ENCODE results near the gene ZIK1.
A peak's percentile ranks its signal among the peaks of the same experiment; 100 is the strongest.

Gene ZIK1

GRCh38 chr19:57558525-57558924, 25.4 kb upstream of the ZIK1 start:
- Mint-ChIP-seq H3K4me1 (peaks cover 21% of the 10 kb centered on the region), H3K36me3 (ENCODE audit: low read depth) (peaks cover 69% of the 10 kb centered on the region), H3K9me3 (peaks cover 68% of the 10 kb centered on the region), H3K27me3 (ENCODE audit: low read depth) (no peaks in the 10 kb centered on the region), H3K27ac (peak overlapping the region; percentile 74 to 89 (median 78)), H3K4me3 (peak overlapping the region; percentile 96 to 100 (median 99))
- TF ChIP-seq CTCF (IDR thresholded peaks at IDR 0.05; ENCODE audit: unreplicated experiment in 3 of 3), result no peak

GRCh38 chr19:57559008-57559403, 24.9 kb upstream of the ZIK1 start:
- Mint-ChIP-seq H3K27ac (peak overlapping the region; percentile 74 to 89 (median 78)), H3K4me1 (peaks cover 21% of the 10 kb centered on the region), H3K4me3 (peak overlapping the region; percentile 96 to 100 (median 99)), H3K36me3 (ENCODE audit: low read depth) (peaks cover 64% of the 10 kb centered on the region), H3K27me3 (ENCODE audit: low read depth) (no peaks in the 10 kb centered on the region), H3K9me3 (peaks cover 66% of the 10 kb centered on the region)
- TF ChIP-seq CTCF (IDR thresholded peaks at IDR 0.05; ENCODE audit: unreplicated experiment in 3 of 3), result no peak

- Mint-ChIP-seq H3K4me3 (peak within 1 kb of the TSS; percentile 96 to 100 (median 99)), H3K4me1 (peaks cover 21% of the 10 kb centered on the region), H3K27ac (peak within 1 kb of the TSS; percentile 78 to 92 (median 89)), H3K9me3 (peaks cover 66% of the 10 kb centered on the region), H3K27me3 (ENCODE audit: low read depth) (no peaks in the 10 kb centered on the region), H3K36me3 (ENCODE audit: low read depth) (peaks cover 59% of the 10 kb centered on the region)
- no peak for TF ChIP-seq CTCF (IDR thresholded peaks at IDR 0.05; ENCODE audit: unreplicated experiment in 3 of 3)
Observed at GRCh38 chr19:57559404-57560025, 24.4 kb upstream of the ZIK1 start, which contains the start of gene ZNF550. ZNF550 (minus strand) TSS chr19:57559863; CDS start chr19:57559682, 181 bp downstream.

GRCh38 chr19:57560049-57560491, 23.9 kb upstream of the ZIK1 start:
- peaks cover 66% of the 10 kb centered on the region for H3K9me3 Mint-ChIP-seq
- H3K36me3 Mint-ChIP-seq (ENCODE audit: low read depth), result peaks cover 57% of the 10 kb centered on the region
- peak overlapping the region; percentile 78 to 92 (median 89) for H3K27ac Mint-ChIP-seq

GRCh38 chr19:57563547-57563946, 20.4 kb upstream of the ZIK1 start:
- Mint-ChIP-seq H3K36me3 (ENCODE audit: low read depth) (peaks cover 49% of the 10 kb centered on the region), H3K4me1 (peaks cover 10% of the 10 kb centered on the region), H3K9me3 (peaks cover 75% of the 10 kb centered on the region), H3K27ac (no peak overlapping the region), H3K27me3 (ENCODE audit: low read depth) (no peaks in the 10 kb centered on the region), H3K4me3 (no peak overlapping the region)
- no peak for TF ChIP-seq CTCF (IDR thresholded peaks at IDR 0.05; ENCODE audit: unreplicated experiment in 3 of 3)

More at GRCh38 chr19:57560049-57560491, 23.9 kb upstream of the ZIK1 start:
- H3K4me1 Mint-ChIP-seq, result peaks cover 21% of the 10 kb centered on the region
- H3K4me3 Mint-ChIP-seq, result peak overlapping the region; percentile 96 to 100 (median 99)
- no peak for TF ChIP-seq CTCF (IDR thresholded peaks at IDR 0.05; ENCODE audit: unreplicated experiment in 3 of 3)
- H3K27me3 Mint-ChIP-seq (ENCODE audit: low read depth), result no peaks in the 10 kb centered on the region

Measured in nephron (organoid).